Right atrium auricular region (tissue), 2 donors: Measurements from ENCODE around the gene CCL20. TPM values are rescaled to one million over a fixed set of nuclear protein-coding genes. Genes with fewer than 3 reads are reported as not detected.

Experiments used
- DNase-seq: peaks from one replicate; pipeline ENCODE4 v3.0.0-alpha.2; 2019; ENCODE audit warnings: low spot score
- H3K27ac ChIP-seq, 2 donors: fragments of 200-600 bp; sonication (generic); 1 replicate in 1 of 2; 2 replicates in 1 of 2; pipeline ENCODE4 v1.5.1; 2016 to 2019
- H3K27me3 ChIP-seq, 2 donors: fragments of 200-600 bp; sonication (generic); one replicate each; pipeline versions ENCODE4 v1.5.1 to v1.6.0; 2017 to 2019
- H3K36me3 ChIP-seq: fragments of 200-600 bp; sonication (generic); one replicate; pipeline ENCODE4 v1.5.1; 2016
- H3K4me1 ChIP-seq, 2 donors: fragments of 200-600 bp; sonication (generic); one replicate each; pipeline versions ENCODE4 v1.5.1 to v1.6.0; 2017 to 2019
- H3K4me3 ChIP-seq, 2 donors: fragments of 200-600 bp; sonication (generic); 1 replicate in 1 of 2; 2 replicates in 1 of 2; pipeline ENCODE4 v1.5.1; 2017 to 2019; ENCODE audit warnings: mild to moderate bottlenecking in 1 of 2, moderate library complexity in 1 of 2
- H3K9me3 ChIP-seq, 2 donors: fragments of 200-600 bp; sonication (generic); one replicate each; pipeline ENCODE4 v1.5.1; 2019
- total RNA-seq, 2 donors: library from RNA; depleted of rRNA; stranded (reverse); fragments of >200 nt; gene quantifications; one replicate each; pipeline ENCODE4 v1.1.0, GENCODE V29; 2016
- TF ChIP-seq, protein P1 (sequence below), 2 donors: fragments of 200-600 bp; sonication (generic); IDR thresholded peaks; one replicate each; pipeline ENCODE4 v1.5.1; 2019; ENCODE audit warnings: antibody characterized with exemption in 2 of 2

CCL20 gene
- total RNA-seq, 2 donors from 2014 or later, result not detected

DNA sequence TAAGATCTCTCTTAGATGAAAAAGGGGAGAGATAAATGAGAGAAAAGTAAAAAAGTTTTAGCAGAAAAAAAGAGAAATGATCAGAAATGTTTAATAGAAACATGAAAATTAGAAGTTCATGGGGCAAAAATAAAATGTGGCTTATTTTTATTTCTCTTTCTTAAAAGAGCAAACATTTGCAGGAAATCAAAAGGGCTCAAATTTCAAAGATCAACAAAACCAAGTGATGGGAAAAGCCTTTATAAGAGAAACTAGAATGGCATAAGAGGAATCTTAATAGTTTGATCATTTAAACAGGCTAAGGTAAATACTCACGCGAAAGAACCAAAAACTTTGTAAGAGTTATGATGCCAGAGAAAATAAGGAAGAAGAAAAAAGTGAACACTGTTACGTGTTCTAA is 34.5 kb downstream of the CCL20 start:
- Histone ChIP-seq H3K27ac (no peak overlapping the region), H3K4me1 (no peaks in the 10 kb centered on the region), H3K36me3 (no peaks in the 10 kb centered on the region), H3K27me3 (no peaks in the 10 kb centered on the region), H3K4me3 (no peak overlapping the region), H3K9me3 (no peaks in the 10 kb centered on the region)
- TF ChIP-seq, protein P1, sequence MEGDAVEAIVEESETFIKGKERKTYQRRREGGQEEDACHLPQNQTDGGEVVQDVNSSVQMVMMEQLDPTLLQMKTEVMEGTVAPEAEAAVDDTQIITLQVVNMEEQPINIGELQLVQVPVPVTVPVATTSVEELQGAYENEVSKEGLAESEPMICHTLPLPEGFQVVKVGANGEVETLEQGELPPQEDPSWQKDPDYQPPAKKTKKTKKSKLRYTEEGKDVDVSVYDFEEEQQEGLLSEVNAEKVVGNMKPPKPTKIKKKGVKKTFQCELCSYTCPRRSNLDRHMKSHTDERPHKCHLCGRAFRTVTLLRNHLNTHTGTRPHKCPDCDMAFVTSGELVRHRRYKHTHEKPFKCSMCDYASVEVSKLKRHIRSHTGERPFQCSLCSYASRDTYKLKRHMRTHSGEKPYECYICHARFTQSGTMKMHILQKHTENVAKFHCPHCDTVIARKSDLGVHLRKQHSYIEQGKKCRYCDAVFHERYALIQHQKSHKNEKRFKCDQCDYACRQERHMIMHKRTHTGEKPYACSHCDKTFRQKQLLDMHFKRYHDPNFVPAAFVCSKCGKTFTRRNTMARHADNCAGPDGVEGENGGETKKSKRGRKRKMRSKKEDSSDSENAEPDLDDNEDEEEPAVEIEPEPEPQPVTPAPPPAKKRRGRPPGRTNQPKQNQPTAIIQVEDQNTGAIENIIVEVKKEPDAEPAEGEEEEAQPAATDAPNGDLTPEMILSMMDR (IDR thresholded peaks at IDR 0.05), result no peak
- no peak for DNase-seq

DNA sequence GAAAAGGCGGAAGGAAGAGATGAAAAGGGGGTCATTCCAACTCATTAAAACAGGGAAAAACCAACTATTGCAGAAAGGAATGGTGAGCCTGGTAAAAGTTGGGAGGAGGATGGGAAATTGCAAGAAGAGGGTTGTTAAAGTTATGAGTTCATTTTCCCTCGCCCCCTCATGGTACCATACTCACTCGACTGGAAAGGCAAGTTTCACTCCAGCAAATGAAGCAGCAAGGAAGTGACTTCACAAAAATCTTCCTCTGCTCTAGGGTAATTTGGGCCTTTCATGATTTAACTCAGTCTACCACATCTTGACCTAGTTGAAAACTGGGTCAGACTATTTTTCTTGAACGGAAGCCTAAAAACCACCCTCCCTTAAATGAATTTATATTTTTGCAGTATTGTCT is 34.9 kb downstream of the CCL20 start:
- Histone ChIP-seq H3K27ac (no peak overlapping the region), H3K4me1 (no peaks in the 10 kb centered on the region), H3K36me3 (no peaks in the 10 kb centered on the region), H3K9me3 (no peaks in the 10 kb centered on the region), H3K4me3 (no peak overlapping the region), H3K27me3 (no peaks in the 10 kb centered on the region)
- DNase-seq, result no peak
- TF ChIP-seq, protein P1 (IDR thresholded peaks at IDR 0.05), result no peak

DNA sequence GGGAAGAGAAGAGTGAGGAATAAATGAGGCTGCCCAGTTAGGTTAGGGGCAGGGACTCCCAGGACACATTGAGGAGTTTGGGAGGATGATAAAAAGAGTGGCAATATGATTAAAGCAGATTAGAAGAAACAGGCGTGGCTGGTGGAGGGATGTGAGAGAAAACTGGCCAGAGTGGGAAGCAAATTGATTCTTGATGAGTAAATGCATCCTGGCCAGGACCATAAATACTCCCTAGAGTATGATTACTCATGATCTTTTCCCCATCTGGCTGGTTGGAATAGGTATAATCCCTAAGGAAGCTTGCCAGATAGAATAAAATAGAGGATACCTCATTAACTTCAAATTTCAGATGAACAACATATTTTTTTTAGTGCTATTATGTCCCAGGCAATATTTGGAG is 36.3 kb downstream of the CCL20 start:
- Histone ChIP-seq H3K27ac (no peak overlapping the region), H3K4me1 (no peaks in the 10 kb centered on the region), H3K27me3 (no peaks in the 10 kb centered on the region), H3K4me3 (no peak overlapping the region), H3K9me3 (no peaks in the 10 kb centered on the region), H3K36me3 (no peaks in the 10 kb centered on the region)
- DNase-seq, result no peak
- TF ChIP-seq, protein P1 (IDR thresholded peaks at IDR 0.05), result no peak

DNA sequence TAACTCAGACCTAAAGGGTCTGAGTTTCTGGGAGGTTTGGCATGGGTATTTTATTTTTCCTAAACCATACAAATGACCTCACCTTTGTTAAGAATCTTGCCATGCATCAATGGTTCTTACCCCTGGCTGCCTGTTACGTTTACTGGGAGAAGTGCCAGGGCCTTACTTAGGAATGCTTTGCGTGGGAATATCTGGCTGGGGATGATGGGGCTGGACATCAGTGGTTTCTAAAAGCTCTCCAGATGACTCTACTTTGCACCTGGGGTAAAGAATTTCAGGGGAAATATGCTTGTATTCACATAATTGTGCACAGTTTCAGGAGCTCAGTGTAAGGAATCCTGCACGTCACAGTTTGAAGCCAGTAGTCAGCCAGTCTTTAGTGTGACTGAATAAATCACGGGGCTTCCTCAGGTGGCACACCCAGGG is 39.6 kb downstream of the CCL20 start:
- Histone ChIP-seq H3K27ac (no peak overlapping the region), H3K4me1 (no peaks in the 10 kb centered on the region), H3K4me3 (no peak overlapping the region), H3K9me3 (no peaks in the 10 kb centered on the region), H3K36me3 (no peaks in the 10 kb centered on the region), H3K27me3 (no peaks in the 10 kb centered on the region)
- DNase-seq, result no peak
- TF ChIP-seq, protein P1 (IDR thresholded peaks at IDR 0.05), result no peak

DNA sequence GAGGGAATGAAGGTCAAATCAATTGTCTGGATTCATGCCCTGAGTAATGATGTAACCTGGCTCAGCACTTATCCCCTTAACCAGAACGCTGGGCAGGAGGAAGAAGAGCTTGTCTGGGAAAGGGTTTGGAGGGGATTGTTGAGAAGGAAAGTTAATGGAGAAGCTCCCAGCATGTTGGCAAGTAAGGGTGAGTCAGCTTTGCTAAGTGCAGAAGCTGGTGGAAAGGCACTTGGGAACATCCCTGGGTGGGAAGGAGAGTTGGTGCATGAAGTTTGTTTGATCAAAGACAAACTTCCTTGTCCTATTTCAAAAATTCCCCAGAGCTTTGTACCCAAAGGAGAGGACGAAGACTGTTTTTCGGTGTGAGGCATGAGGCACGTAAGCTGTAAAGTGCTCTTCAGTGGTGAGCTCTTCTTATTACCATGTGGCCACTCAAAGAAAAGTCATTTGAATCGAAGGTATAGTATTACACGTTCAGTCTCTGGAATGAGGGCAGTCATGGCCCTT is 40.2 kb downstream of the CCL20 start:
- no peak overlapping the region for H3K4me3 ChIP-seq
- no peaks in the 10 kb centered on the region for H3K9me3 ChIP-seq
- no peak overlapping the region for H3K27ac ChIP-seq
- TF ChIP-seq, protein P1 (IDR thresholded peaks at IDR 0.05), result no peak
- H3K36me3 ChIP-seq, result no peaks in the 10 kb centered on the region
- H3K27me3 ChIP-seq, result no peaks in the 10 kb centered on the region
- DNase-seq, result no peak
- H3K4me1 ChIP-seq, result no peaks in the 10 kb centered on the region

DNA sequence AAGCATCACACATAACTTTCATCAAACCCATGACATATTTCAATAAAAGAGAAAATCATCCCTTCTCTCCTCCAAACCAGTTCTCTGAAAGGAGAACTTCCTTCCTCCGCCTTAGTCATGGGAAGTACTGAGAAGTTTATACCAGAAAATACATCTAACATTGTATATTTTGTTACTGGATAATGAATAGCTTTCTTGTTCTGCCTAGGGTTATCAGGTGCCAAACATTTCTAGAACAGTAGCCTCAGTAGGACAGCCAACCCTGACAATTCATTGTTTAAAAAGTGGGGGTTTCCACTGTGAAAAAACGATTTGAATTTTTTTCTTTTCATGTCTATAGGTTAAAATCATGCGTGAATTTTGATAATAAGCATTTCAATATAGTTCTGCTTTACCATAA is 41.8 kb downstream of the CCL20 start:
- Histone ChIP-seq H3K36me3 (no peaks in the 10 kb centered on the region), H3K27ac (no peak overlapping the region), H3K4me3 (no peak overlapping the region), H3K4me1 (peaks cover 0 to 8% of the 10 kb centered on the region in 2 donors), H3K9me3 (no peaks in the 10 kb centered on the region), H3K27me3 (no peaks in the 10 kb centered on the region)
- TF ChIP-seq, protein P1 (IDR thresholded peaks at IDR 0.05), result no peak
- DNase-seq, result no peak
